HEK293 (cell line): ENCODE results near the gene SEMA7A.
A peak's percentile ranks its signal among the peaks of the same experiment; 100 is the strongest.

ENCODE experiments used
- CTCF ChIA-PET: fragments of 350-600 bp; formaldehyde crosslinking; extraction: SDS; loops from one replicate; lab custom pipeline; 2021; ENCODE audit warnings: antibody characterized with exemption; lab: Yijun Ruan, JAX
- POLR2A ChIA-PET: fragments of 300-600 bp; formaldehyde crosslinking; extraction: SDS; loops from one replicate; lab custom pipeline; 2020; ENCODE audit warnings: antibody characterized with exemption, inconsistent platforms; lab: Yijun Ruan, JAX
- H3K27ac ChIP-seq: fragments of 200-500 bp; sonication (Bioruptor generic); 2 replicates; pipeline ENCODE4 v1.5.1; 2014; ENCODE audit warnings: low read depth, low read length, control low read depth, inconsistent platforms; ENCODE audit errors: extremely low read depth
- H3K36me3 ChIP-seq, 2 experiments: fragments of 200-500 bp in 1 of 2; sonication (Bioruptor generic) in 1 of 2; 1 replicate in 1 of 2; 2 replicates in 1 of 2; pipeline ENCODE4 v1.5.1; 2014 to 2017; ENCODE audit warnings: inconsistent platforms in 2 of 2, low read length in 2 of 2; ENCODE audit not compliant: control insufficient read depth in 2 of 2, insufficient read depth in 1 of 2
- H3K4me1 ChIP-seq: fragments of 200-500 bp; sonication (Bioruptor generic); 2 replicates; pipeline ENCODE4 v1.5.1; 2014; ENCODE audit warnings: mild to moderate bottlenecking, low read length, inconsistent platforms; ENCODE audit not compliant: control insufficient read depth, insufficient read depth
- H3K4me3 ChIP-seq: 2 replicates; pipeline ENCODE4 v1.5.1; 2011; ENCODE audit warnings: low read depth, mild to moderate bottlenecking, control low read depth, low read length, moderate library complexity
- H3K9me3 ChIP-seq: fragments of 200-500 bp; sonication (Bioruptor generic); 2 replicates; pipeline ENCODE4 v1.5.1; 2014; ENCODE audit warnings: low read depth, low read length, inconsistent platforms; ENCODE audit not compliant: control insufficient read depth, insufficient read depth
- BCL11A ChIP-seq: fragments of 450-650 bp; formaldehyde crosslinking; IDR thresholded peaks from 2 replicates; pipeline ENCODE4 v1.5.1; 2016; ENCODE audit warnings: low read depth, missing biosample characterization, missing genetic modification characterization
- EGR2 ChIP-seq: fragments of 450-650 bp; formaldehyde crosslinking; IDR thresholded peaks from 2 replicates; pipeline ENCODE4 v1.5.1; 2016; ENCODE audit warnings: low read depth, missing biosample characterization, missing genetic modification characterization
- GLI2 ChIP-seq: fragments of 450-650 bp; formaldehyde crosslinking; IDR thresholded peaks from 2 replicates; pipeline ENCODE4; 2017; ENCODE audit warnings: missing biosample characterization, missing genetic modification characterization, low read depth, borderline replicate concordance
- OVOL3 ChIP-seq: fragments of 450-650 bp; formaldehyde crosslinking; IDR thresholded peaks from 2 replicates; pipeline ENCODE4 v1.5.1; 2016; ENCODE audit warnings: missing biosample characterization, missing genetic modification characterization
- TCF7L2 ChIP-seq: IDR thresholded peaks from 2 replicates; pipeline ENCODE4 v1.6.1; 2011; ENCODE audit warnings: low read depth, mild to moderate bottlenecking, inconsistent platforms, low read length, moderate library complexity, borderline replicate concordance
- ZNF10 ChIP-seq: fragments of 450-650 bp; formaldehyde crosslinking; IDR thresholded peaks from 2 replicates; pipeline ENCODE4 v1.5.1; 2017; ENCODE audit warnings: missing biosample characterization, missing genetic modification characterization
- ZNF132 ChIP-seq: fragments of 450-650 bp; formaldehyde crosslinking; IDR thresholded peaks from 2 replicates; pipeline ENCODE4 v1.5.1; 2017; ENCODE audit warnings: missing biosample characterization, missing genetic modification characterization, borderline replicate concordance
- ZNF133 ChIP-seq: fragments of 450-650 bp; formaldehyde crosslinking; IDR thresholded peaks from 2 replicates; pipeline ENCODE4 v1.5.1; 2016; ENCODE audit warnings: missing biosample characterization, missing genetic modification characterization
- ZNF157 ChIP-seq: fragments of 450-650 bp; formaldehyde crosslinking; IDR thresholded peaks from 2 replicates; pipeline ENCODE4 v1.5.1; 2016; ENCODE audit warnings: missing biosample characterization, missing genetic modification characterization
- ZNF19 ChIP-seq: fragments of 450-650 bp; formaldehyde crosslinking; IDR thresholded peaks from 2 replicates; pipeline ENCODE4; 2016; ENCODE audit warnings: missing biosample characterization, missing genetic modification characterization, low read depth
- ZNF23 ChIP-seq: fragments of 450-650 bp; formaldehyde crosslinking; IDR thresholded peaks from 2 replicates; pipeline ENCODE4 v1.5.1; 2016; ENCODE audit warnings: missing biosample characterization, missing genetic modification characterization, borderline replicate concordance
- ZNF404 ChIP-seq: fragments of 450-650 bp; formaldehyde crosslinking; IDR thresholded peaks from 2 replicates; pipeline ENCODE4 v1.5.1; 2017; ENCODE audit warnings: missing biosample characterization, missing genetic modification characterization
- ZNF548 ChIP-seq: fragments of 450-650 bp; formaldehyde crosslinking; IDR thresholded peaks from 2 replicates; pipeline ENCODE4 v1.5.1; 2016; ENCODE audit warnings: missing biosample characterization, missing genetic modification characterization
- ZNF585B ChIP-seq: fragments of 450-650 bp; formaldehyde crosslinking; IDR thresholded peaks from 2 replicates; pipeline ENCODE4 v1.5.1; 2016; ENCODE audit warnings: missing biosample characterization, missing genetic modification characterization
- ZNF621 ChIP-seq: fragments of 450-650 bp; formaldehyde crosslinking; IDR thresholded peaks from 2 replicates; pipeline ENCODE4 v1.5.1; 2017; ENCODE audit warnings: missing biosample characterization, missing genetic modification characterization
- ZNF623 ChIP-seq: fragments of 450-650 bp; formaldehyde crosslinking; IDR thresholded peaks from 2 replicates; pipeline ENCODE4 v1.5.1; 2016; ENCODE audit warnings: missing biosample characterization, missing genetic modification characterization
- ZNF626 ChIP-seq: fragments of 450-650 bp; sonication (Bioruptor Pico); formaldehyde crosslinking; IDR thresholded peaks from 2 replicates; pipeline ENCODE4 v1.5.1; 2018; ENCODE audit warnings: missing biosample characterization, missing genetic modification characterization, inconsistent platforms
- ZSCAN23 ChIP-seq: fragments of 450-650 bp; formaldehyde crosslinking; IDR thresholded peaks from 2 replicates; pipeline ENCODE4 v1.5.1; 2016; ENCODE audit warnings: missing biosample characterization, missing genetic modification characterization
- TF ChIP-seq, protein P1 (sequence below): fragments of 450-650 bp; formaldehyde crosslinking; IDR thresholded peaks from 2 replicates; pipeline ENCODE4 v1.5.1; 2016; ENCODE audit warnings: missing biosample characterization, missing genetic modification characterization
- TF ChIP-seq, protein P2 (sequence below): fragments of 450-650 bp; formaldehyde crosslinking; conservative IDR thresholded peaks from 2 replicates; pipeline ENCODE4 v1.5.1; 2016; ENCODE audit warnings: low read depth, missing biosample characterization, missing genetic modification characterization

SEMA7A gene

DNA sequence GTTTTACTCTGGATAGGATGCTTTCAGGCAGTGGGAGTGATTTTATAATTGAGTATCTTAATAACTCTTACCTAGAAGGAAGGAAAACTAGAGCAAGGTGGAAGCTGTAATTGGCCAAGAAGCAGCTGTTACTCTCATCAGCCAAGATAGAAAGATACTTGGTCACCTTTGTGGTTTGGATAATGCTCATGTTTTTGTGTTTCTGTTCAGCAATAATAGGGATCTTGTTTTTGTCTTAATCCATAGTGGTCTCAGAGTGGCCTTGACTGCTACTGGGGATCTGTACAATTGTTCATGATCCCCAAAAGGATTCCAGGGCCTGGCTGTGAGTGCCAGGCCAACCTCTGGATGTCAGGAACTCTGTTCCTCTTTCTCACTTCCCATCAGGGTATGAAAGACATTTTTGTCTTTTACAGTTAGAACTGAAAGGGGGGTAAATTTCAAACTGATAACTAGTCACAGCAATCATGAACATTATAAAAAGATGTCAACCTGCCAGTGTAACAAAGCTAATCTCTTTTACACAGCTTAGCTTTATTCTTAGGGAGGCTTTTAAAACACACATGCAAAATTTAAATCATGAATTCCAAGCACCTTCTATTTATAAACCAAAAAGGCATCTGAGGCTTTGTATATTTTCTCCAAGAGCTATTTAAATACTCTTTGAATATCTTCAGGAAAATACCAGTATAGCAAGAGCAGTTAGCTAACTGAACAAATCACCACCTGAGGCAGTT is 21.2 kb upstream of the SEMA7A start:
- ChIA-PET POLR2A (interaction anchor here (1.2 kb wide), 1 partner anchor 86 kb away, joined by 3 read pairs; the partner anchor contains the start of gene ARID3B), CTCF (interaction anchor here (0.5 to 2.5 kb wide), 11 partner anchors 13 to 526 kb away, joined by 3 to 15 read pairs (median 3); no protein-coding TSS in a partner anchor)
- no peaks in the 10 kb centered on the region for H3K4me1 ChIP-seq
- no peak overlapping the region for H3K27ac ChIP-seq
- H3K36me3 ChIP-seq, result peaks cover 45 to 74% of the 10 kb centered on the region in 2 experiments
- TF ChIP-seq ZNF23 (tag by site-specific recombination) (no peak), ZNF621 (tag by site-specific recombination) (no peak), ZNF548 (tag by site-specific recombination) (no peak), ZNF133 (no peak), OVOL3 (no peak), ZNF626 (tag by site-specific recombination) (no peak), BCL11A (tag by site-specific recombination) (no peak), ZNF404 (no peak), ZNF585B (tag by site-specific recombination) (no peak), ZNF623 (tag by site-specific recombination) (no peak), TCF7L2 (no peak), ZNF10 (tag by site-specific recombination) (no peak), ZNF132 (tag by site-specific recombination) (no peak), ZSCAN23 (tag by site-specific recombination) (no peak), GLI2 (no peak), ZNF19 (tag by site-specific recombination) (no peak)
- TF ChIP-seq, protein P1, sequence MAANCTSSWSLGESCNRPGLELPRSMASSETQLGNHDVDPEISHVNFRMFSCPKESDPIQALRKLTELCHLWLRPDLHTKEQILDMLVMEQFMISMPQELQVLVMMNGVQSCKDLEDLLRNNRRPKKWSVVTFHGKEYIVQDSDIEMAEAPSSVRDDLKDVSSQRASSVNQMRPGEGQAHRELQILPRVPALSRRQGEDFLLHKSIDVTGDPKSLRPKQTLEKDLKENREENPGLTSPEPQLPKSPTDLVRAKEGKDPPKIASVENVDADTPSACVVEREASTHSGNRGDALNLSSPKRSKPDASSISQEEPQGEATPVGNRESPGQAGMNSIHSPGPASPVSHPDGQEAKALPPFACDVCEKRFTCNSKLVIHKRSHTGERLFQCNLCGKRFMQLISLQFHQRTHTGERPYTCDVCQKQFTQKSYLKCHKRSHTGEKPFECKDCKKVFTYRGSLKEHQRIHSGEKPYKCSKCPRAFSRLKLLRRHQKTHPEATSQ, result no peak
- TF ChIP-seq, protein P2, sequence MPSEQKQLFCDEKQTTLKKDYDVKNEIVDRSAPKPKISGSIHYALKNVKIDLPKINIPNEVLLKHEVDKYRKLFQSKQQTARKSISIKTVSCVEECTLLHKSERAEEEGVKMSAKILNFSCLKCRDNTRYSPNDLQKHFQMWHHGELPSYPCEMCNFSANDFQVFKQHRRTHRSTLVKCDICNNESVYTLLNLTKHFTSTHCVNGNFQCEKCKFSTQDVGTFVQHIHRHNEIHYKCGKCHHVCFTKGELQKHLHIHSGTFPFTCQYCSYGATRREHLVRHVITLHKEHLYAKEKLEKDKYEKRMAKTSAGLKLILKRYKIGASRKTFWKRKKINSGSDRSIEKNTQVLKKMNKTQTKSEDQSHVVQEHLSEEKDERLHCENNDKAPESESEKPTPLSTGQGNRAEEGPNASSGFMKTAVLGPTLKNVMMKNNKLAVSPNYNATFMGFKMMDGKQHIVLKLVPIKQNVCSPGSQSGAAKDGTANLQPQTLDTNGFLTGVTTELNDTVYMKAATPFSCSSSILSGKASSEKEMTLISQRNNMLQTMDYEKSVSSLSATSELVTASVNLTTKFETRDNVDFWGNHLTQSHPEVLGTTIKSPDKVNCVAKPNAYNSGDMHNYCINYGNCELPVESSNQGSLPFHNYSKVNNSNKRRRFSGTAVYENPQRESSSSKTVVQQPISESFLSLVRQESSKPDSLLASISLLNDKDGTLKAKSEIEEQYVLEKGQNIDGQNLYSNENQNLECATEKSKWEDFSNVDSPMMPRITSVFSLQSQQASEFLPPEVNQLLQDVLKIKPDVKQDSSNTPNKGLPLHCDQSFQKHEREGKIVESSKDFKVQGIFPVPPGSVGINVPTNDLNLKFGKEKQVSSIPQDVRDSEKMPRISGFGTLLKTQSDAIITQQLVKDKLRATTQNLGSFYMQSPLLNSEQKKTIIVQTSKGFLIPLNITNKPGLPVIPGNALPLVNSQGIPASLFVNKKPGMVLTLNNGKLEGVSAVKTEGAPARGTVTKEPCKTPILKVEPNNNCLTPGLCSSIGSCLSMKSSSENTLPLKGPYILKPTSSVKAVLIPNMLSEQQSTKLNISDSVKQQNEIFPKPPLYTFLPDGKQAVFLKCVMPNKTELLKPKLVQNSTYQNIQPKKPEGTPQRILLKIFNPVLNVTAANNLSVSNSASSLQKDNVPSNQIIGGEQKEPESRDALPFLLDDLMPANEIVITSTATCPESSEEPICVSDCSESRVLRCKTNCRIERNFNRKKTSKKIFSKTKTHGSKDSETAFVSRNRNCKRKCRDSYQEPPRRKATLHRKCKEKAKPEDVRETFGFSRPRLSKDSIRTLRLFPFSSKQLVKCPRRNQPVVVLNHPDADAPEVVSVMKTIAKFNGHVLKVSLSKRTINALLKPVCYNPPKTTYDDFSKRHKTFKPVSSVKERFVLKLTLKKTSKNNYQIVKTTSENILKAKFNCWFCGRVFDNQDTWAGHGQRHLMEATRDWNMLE (tag by site-specific recombination), result no peak
- H3K9me3 ChIP-seq, result no peaks in the 10 kb centered on the region
- H3K4me3 ChIP-seq, result no peak overlapping the region

DNA sequence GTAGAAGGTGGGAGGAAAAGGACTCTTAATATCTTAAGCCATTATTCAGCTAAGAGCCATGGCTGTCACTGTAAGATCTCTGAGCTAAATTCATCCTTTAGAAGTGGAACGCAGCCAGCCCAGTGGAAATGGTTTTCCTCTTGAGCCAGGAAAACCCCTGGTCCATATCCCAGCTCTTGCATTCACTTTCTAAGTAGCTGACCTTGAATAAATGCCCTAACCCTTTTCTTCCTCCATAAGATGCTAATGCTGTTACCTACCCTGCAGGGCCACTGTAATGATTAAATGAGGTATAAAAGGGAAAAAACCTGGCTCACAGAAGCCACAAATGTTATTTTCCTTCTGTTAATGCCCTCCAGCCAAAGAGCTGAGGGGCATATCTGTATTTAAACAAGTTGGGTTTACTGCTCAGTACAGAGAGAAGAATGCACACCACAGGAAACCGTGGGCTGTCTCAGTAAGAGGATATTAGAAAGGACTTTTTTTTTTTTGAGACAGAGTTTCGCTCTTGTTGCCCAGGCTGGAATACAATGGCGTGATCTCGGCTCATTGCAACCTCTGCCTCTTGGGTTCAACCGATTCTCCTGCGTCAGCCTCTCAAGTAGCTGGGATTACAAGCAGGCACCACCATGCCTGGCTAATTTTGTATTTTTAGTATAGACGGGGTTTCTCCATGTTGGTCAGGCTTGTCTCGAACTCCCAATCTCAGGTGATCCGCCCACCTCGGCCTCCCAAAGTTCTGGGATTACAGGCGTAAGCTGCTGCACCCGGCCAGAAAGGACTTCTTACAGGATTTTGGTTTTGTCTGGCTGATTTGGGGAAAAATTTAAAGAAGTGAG is 20.4 kb upstream of the SEMA7A start:
- CTCF ChIA-PET, result interaction anchor here (0.6 to 1.3 kb wide), 6 partner anchors 12 to 88 kb away, joined by 3 to 6 read pairs (median 4); no protein-coding TSS in a partner anchor
- Histone ChIP-seq H3K9me3 (no peaks in the 10 kb centered on the region), H3K36me3 (peaks cover 48 to 82% of the 10 kb centered on the region in 2 experiments), H3K4me1 (no peaks in the 10 kb centered on the region), H3K4me3 (no peak overlapping the region), H3K27ac (no peak overlapping the region)
- POLR2A ChIA-PET, result interaction anchor here (1.2 kb wide), 2 partner anchors 15 to 87 kb away, joined by 3 read pairs; partner anchors contain the start of gene ARID3B
- TF ChIP-seq EGR2 (tag by site-specific recombination) (peak; percentile 23; the same call in 1 of the 2 replicates), ZNF157 (tag by site-specific recombination) (no peak)
